NCI-H1436 treated with DMSO at 0.1 percent for 48 hours (cell line): Measurements from ENCODE around the gene GRIA1.
"Not testable (repeated sequence)": the region's sequence is repeated elsewhere in the genome, so short reads cannot be mapped to it uniquely, and the experiment has no call there.

Source experiments
- DNase-seq: peaks from one replicate; lab custom pipeline; 2025; lab: John Stamatoyannopoulos, UW

GRIA1 gene

GRCh38 chr5:153835891-153836515, 345.5 kb downstream of the GRIA1 start:
- no peak for DNase-seq

GRCh38 chr5:153849303-153850113, 359.0 kb downstream of the GRIA1 start:
- DNase-seq, result not testable (repeated sequence)

GRCh38 chr5:153860195-153860886, 369.9 kb downstream of the GRIA1 start:
- no peak for DNase-seq

GRCh38 chr5:153862906-153863305, 372.4 kb downstream of the GRIA1 start:
- not testable (repeated sequence) for DNase-seq
